ENCODE results near the gene GTPBP2.

DNA sequence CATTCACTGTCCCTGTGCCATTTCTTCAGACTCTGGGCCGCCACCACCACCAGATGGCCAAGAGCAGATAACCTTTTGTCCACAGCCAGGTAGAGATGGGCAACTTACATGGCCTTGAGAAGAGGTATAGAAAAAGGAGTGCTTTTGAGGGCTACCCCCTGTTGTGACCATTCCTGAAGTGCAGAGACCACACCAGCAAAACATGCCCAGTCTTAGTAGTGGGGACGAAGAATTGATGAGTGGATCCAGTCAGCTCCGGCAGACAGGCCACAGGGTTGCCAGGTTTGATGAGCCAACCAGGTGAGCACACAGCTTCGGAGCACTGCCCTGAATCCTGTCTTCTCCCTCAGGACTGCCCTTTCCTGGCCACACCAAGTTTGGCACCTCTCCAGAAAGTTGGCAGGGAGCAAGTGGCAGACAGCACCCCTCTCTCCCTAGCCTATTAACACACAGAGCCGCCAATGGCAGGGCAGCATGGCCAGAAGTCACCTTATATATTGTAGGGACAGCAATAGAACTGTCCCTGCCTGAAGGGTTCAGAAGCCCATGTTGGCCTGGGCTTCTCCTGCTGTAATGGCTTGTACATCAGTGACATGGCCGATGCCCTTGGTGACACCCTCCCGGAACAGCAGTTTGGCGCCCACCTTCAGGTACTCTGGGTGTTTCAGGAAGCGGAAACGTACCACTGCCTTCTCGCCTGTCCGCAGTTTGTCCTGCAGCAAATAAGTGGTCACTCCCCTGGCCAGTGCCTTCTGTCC is 7.8 kb downstream of the GTPBP2 start:
- TF ChIP-seq, protein P1, sequence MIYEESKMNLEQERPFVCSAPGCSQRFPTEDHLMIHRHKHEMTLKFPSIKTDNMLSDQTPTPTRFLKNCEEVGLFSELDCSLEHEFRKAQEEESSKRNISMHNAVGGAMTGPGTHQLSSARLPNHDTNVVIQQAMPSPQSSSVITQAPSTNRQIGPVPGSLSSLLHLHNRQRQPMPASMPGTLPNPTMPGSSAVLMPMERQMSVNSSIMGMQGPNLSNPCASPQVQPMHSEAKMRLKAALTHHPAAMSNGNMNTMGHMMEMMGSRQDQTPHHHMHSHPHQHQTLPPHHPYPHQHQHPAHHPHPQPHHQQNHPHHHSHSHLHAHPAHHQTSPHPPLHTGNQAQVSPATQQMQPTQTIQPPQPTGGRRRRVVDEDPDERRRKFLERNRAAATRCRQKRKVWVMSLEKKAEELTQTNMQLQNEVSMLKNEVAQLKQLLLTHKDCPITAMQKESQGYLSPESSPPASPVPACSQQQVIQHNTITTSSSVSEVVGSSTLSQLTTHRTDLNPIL (CRISPR knock-in tag; IDR thresholded peaks at IDR 0.05; ENCODE audit: low read depth): no peak
- TF ChIP-seq ARNTL (CRISPR knock-in tag; IDR thresholded peaks at IDR 0.05; ENCODE audit: borderline replicate concordance, low read depth) (no peak), TCF4 (CRISPR knock-in tag; IDR thresholded peaks at IDR 0.05; ENCODE audit: borderline replicate concordance) (no peak), SNAI2 (CRISPR knock-in tag; IDR thresholded peaks at IDR 0.05) (no peak), ISL1 (CRISPR knock-in tag; IDR thresholded peaks at IDR 0.05) (no peak), POU6F1 (CRISPR knock-in tag; IDR thresholded peaks at IDR 0.05; ENCODE audit: borderline replicate concordance, low read depth) (no peak), PATZ1 (CRISPR knock-in tag; IDR thresholded peaks at IDR 0.05; ENCODE audit: borderline replicate concordance) (no peak), ZFP30 (CRISPR knock-in tag; IDR thresholded peaks at IDR 0.05) (no peak), BACH2 (CRISPR knock-in tag; IDR thresholded peaks at IDR 0.05; ENCODE audit: borderline replicate concordance) (no peak)
- TF ChIP-seq, protein P2, sequence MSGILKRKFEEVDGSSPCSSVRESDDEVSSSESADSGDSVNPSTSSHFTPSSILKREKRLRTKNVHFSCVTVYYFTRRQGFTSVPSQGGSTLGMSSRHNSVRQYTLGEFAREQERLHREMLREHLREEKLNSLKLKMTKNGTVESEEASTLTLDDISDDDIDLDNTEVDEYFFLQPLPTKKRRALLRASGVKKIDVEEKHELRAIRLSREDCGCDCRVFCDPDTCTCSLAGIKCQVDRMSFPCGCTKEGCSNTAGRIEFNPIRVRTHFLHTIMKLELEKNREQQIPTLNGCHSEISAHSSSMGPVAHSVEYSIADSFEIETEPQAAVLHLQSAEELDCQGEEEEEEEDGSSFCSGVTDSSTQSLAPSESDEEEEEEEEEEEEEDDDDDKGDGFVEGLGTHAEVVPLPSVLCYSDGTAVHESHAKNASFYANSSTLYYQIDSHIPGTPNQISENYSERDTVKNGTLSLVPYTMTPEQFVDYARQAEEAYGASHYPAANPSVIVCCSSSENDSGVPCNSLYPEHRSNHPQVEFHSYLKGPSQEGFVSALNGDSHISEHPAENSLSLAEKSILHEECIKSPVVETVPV (CRISPR knock-in tag; IDR thresholded peaks at IDR 0.05): no peak
- TF ChIP-seq, protein P3, sequence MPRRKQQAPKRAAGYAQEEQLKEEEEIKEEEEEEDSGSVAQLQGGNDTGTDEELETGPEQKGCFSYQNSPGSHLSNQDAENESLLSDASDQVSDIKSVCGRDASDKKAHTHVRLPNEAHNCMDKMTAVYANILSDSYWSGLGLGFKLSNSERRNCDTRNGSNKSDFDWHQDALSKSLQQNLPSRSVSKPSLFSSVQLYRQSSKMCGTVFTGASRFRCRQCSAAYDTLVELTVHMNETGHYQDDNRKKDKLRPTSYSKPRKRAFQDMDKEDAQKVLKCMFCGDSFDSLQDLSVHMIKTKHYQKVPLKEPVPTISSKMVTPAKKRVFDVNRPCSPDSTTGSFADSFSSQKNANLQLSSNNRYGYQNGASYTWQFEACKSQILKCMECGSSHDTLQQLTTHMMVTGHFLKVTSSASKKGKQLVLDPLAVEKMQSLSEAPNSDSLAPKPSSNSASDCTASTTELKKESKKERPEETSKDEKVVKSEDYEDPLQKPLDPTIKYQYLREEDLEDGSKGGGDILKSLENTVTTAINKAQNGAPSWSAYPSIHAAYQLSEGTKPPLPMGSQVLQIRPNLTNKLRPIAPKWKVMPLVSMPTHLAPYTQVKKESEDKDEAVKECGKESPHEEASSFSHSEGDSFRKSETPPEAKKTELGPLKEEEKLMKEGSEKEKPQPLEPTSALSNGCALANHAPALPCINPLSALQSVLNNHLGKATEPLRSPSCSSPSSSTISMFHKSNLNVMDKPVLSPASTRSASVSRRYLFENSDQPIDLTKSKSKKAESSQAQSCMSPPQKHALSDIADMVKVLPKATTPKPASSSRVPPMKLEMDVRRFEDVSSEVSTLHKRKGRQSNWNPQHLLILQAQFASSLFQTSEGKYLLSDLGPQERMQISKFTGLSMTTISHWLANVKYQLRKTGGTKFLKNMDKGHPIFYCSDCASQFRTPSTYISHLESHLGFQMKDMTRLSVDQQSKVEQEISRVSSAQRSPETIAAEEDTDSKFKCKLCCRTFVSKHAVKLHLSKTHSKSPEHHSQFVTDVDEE (CRISPR knock-in tag; IDR thresholded peaks at IDR 0.05): no peak

Data from SK-N-SH treated with all-trans-retinoic acid at 6 μM for 48 hours (cell line).